ENCODE results near the gene MARCHF10.

MARCHF10 gene

DNA sequence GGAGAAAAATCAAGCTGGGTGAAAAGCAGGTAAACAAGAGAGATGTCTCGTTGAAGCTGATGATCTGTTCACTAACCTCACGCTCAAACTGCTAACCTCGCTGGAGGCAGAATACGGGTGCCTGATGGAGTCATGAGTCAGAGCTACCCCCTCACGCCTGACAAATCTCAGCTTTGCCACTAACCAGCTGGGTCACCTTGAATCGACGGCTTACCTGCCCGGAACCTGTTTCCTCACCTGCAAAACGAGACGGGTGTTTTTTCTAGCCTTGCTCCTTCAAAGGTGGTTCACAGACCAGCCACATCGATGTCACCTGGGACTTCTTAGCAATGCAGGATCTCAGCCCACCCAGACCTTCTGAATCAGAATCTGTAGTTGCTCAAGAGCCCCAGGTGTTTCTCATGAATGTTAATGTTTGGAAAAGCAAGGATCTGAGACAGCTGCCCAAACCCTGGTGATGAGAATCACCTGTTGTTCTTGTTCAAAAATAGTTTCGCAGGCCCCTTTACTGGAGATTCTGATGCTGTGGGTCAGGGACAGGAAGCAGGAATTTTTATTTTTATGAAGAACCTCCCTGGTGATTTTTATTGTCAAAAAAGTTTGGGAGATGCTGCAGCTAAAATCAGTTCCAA, 56.9 kb downstream of the MARCHF10 start:
- no peak for DNase-seq

DNA sequence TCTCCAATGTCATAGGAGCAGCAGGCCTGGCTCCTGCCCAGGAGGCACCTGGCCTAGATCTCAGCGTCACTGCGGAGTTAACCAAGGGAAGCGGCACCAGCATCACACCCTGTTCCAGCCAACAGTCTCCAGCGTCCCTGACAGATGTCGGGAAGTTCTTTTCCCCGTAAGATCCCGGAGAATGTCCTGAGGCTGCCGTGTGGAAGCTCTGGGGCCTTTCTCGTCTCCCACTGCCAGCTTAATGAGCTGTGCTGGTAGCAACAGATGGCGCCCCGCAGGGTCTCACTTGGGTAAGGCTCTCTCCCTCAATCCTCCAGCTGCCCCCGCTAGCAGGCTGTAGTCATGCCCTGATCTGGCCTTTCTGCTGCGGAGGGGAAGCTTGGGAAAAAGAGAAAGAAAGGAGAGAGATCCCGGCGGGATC, 57.5 kb downstream of the MARCHF10 start:
- no peak for DNase-seq

- DNase-seq = no peak
Measured at GRCh38 chr17:62749926-62750325, 58.2 kb downstream of the MARCHF10 start.

- no peak for DNase-seq
Measured at GRCh38 chr17:62746941-62747340, 61.2 kb downstream of the MARCHF10 start.

GRCh38 chr17:62745806-62746205, 62.3 kb downstream of the MARCHF10 start:
- DNase-seq = no peak

DNA sequence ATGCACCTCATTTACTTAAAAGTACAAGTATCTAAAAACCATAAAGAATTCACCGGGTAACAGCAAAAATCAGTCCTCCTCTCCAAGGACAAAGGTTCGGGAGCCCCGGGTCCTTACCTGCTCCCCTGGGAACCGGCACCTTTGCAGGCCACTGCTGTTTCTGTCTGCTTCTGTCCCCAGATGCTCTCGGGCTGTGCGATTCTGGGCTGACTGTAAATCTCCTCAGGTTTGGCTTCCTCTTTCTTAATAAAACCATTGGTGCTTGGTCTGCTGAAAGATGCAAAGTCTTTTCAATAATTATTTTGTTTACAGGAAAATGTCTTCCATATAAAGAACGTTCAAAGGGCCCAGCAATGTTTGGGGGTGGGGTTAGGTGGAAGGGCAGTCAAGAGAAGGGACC, 63.9 kb downstream of the MARCHF10 start:
- no peak for DNase-seq

DNA sequence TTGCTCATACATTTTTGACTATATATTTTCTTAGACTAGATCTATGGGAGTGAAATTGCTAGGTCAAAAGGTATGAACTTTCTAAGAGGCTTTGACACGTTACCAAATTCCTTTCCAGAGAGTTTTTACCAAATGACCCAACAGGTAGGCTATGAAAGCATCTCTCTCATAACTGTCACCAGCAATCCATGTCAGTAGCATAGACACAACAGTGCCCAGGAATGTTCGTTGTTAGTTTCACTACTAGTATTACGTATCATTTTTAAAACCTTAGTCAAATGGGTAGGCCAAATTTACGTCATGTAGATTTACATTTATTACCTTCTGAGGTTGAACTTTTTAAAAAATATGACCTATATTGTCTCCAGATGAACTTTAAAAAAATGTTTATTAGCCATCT, 66.8 kb downstream of the MARCHF10 start:
- no peak for DNase-seq

- no peak for DNase-seq
Measured at GRCh38 chr17:62739645-62740388, 68.3 kb downstream of the MARCHF10 start.

DNA sequence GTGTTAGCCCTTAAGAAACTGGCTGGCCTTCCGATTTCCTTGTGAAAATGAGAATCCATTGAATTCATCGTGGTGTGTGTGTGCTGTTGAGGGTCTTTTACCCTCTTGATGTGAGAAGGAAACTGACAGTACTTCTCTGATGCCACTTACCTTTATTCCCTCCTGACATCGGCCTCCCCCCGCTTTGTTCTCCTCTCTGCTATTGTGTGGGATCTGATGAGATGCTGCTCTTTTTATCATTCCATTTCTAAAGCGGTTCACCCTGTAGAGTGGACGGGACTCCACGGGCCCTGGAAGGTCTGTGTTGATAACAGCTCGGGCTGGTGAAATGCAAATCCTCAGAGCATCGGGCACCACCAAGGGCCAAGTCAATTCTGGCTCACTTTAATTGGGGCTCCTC, 69.8 kb downstream of the MARCHF10 start:
- DNase-seq = no peak

DNA sequence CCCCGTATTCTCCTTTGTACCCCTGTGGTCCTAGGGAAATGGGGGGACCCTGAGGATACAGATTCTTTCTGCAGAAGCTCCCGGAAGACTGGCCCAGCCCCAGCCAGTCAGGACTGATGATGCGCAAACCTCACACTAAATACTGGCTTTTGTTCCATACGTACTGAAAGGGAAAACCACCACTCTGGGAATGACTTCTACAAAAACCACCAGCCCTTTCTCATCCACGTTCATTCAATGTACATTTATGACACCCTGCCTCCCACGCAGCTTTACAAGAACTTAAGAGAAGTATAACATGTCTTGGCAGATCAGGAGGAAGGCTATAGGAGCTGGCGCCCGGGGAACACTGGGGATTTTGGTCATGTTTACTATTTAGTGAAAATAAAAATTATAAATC, 70.6 kb downstream of the MARCHF10 start:
- DNase-seq = peak; percentile 44

GRCh38 chr17:62735044-62735651, 73.0 kb downstream of the MARCHF10 start:
- DNase-seq = no peak

GRCh38 chr17:62732125-62732524, 76.0 kb downstream of the MARCHF10 start:
- no peak for DNase-seq

DNA sequence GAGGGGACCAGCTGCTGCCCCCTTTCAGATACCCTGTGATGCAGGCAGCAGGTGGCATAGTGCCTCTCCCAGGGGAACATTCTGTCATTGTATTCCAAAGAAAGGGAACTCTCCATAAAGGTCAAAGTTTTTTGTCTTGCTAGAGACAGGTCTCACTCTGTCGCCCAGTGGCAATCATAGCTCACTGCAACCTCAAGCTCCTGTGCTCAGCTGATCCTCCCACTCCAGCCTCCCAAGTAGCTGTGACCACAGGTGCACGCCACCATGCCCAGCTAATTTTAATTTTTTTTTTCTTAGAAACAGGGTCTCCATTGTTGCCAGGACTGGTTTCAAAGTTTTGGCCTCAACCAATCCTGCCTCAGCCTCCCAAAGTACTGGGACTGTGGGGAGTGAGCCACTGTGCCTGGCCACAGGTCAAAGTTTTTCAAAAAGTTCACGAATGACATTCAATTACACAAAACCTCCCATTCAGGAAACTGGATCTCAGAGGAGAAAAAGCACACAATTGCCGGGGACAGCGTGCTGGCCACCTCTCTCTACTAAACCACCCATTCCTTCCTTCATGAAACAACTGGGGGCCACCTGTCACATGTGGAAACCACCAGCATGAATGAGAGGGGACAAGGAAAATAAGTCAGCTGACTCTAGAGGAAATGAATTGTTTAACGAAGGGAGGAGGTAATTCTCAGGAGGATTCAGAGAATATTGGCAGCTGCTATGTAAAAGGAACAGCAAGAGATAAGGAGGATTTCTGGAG, 80.0 kb downstream of the MARCHF10 start:
- DNase-seq = no peak

DNA sequence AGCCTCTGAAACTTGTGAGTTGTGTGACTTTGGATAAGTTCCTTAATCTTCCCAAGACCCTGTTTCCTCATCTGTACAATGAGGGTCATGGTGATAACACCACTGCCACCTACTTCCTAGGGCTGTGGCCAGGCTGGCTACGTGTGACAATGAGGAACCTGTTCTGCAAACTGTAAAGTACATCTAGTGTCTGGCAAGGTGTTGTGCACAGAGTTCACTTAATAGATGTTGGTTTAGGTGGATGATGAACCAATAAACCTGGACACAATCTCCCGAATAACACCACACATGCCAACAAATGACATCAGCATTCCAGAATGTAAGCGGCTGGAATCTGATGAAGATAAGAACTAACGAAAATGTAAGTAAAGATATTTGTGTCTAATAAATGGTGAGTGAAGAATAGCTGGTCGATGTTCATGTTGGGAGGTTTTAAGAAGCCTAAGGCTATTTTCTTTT, 82.3 kb downstream of the MARCHF10 start:
- DNase-seq = no peak

DNA sequence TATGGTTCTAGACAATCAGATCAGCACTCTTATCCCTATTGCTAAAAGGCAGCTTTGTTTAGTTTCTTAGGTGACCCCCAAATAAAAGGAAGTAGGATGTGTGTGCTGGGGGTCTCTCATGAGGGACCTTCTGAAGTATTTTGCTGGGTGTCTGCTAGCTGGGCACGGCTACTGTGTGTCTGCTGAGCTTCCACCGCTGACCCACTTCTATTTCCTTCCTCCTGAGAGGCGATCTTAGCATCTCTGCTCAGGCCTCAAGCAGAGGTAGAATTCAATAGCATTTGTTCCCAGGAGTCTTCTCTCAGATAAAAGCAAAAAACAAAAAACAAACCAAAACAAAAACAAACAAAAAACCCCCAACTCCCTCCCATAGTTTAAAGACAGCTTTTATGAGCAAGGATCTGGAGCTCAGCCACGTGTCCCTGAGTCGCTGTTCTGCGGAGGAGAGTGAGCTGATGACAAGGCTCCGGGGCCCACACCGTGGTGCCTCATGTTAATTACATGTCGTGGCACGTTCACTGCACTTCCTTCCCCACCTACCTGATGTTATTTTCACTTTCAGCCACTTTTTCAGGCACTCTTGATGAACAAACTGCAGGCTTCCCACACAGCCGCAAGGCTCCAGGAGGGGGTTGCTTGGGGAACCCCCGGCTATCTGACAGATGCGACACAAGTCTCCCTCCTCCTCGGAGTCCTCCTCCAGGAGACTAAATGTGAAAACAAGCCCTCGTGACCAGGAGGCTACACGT, 83.5 kb downstream of the MARCHF10 start:
- peak; percentile 88 for DNase-seq

GRCh38 chr17:62723842-62724241, 84.3 kb downstream of the MARCHF10 start:
- DNase-seq = no peak

DNA sequence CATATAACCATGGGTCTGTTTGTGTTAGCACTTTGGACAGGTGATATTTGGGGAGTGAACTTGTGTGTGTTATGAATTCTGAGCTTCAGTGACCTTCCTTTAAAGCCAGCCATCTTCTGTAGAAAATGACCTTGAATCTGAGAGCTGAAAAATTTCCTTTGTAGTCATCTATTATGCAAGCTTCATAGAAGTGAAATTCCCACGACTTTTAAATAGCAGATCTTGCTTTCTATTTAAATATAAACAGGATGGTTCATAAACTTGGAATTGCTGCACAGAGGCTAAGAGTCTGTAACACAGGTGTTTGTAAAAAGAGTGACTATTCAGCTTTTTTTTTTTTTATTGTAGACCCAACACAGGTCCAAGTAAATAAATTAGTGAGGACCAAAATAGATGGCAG, 85.5 kb downstream of the MARCHF10 start:
- no peak for DNase-seq

DNA sequence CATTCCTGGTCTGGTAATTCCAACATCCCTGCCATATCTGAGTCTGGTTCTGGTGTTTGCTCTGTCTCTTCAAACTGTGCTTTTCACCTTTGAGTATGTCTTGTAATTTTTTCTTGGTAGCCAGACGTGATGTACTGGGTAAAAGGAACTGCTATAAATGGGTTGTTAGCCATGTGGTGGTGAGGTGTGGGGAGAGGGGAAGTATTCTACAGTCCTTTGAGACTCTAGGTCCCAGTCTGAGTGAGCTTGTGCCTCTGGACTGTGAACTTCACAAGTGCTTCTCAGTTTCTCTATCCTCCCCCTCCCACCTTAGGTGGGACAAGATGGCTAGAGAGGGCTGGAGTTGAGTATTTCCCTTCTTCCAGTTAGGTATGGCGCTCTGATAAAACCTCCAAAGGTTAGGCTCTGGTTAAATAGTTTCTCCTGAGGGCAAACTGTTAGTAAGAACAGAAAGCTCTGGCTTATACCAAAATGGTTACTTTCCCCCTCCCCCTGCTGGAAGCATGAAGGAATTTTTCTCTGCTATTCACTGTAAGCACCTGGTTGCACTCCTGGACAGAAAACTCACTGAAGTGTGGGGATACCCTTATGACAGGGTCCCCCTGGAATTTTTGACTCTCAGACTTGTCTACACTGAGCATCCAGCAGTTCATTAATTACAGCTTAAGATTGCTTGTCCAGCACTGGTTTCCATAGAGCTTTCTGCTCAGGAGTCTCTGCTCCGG, 87.8 kb downstream of the MARCHF10 start:
- DNase-seq = no peak

DNA sequence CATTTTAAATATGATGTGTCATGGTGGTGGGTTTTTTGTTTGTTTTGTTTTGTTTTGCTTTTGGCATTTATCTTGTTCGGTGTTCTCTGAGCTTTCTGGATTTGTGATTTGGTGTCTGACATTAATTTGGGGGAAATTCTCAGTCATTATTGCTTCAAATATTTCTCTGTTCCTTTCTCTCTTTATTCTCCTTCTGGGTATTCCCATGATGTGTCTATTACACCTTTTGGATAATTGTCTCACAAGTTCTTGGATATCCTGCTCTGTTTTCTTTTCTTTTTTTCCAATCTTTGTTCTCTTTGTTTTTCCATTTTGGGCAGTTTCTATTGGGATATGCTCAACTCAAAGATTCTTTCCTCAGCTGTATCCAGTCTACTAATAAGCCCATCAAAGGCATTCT, 88.5 kb downstream of the MARCHF10 start:
- no peak for DNase-seq

- peak; percentile 43 for DNase-seq
Measured at GRCh38 chr17:62718429-62718828, 89.7 kb downstream of the MARCHF10 start.

- no peak for DNase-seq
Measured at GRCh38 chr17:62717889-62718288, 90.2 kb downstream of the MARCHF10 start.

DNA sequence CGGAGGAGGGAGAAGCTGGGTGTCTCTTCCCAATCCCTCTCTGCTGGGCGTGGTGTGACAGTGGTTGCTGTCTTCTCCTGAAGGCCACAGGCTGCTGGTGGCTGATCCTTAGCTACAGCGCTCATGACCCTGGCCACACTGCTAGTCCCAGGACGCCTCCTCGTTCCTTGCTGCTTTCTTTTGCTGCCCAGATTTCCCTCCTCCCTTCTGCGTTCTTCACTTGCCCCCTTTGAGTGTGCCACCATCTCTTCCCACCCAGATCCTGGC, 90.6 kb downstream of the MARCHF10 start:
- no peak for DNase-seq

Data from stimulated activated CD4-positive, alpha-beta T cell treated with anti-CD3 and anti-CD28 coated beads, Interleukin-1b, Interleukin-23, amount 100 ng/mL, for 48 hours (primary cell).